OCI-LY7 (cell line): ENCODE results near the gene FGD2.

ENCODE experiments used
- EZH2phosphoT487 ChIP-seq: fragments of 200-600 bp; sonication (generic); IDR thresholded peaks from 2 replicates; pipeline ENCODE4 v1.6.1; 2018; ENCODE audit warnings: low read depth, borderline replicate concordance, mild to moderate bottlenecking, mixed run types, antibody characterized with exemption, low read length, moderate library complexity, mixed read lengths
- TF ChIP-seq, protein P1 (sequence below): fragments of 200-600 bp; sonication (generic); conservative IDR thresholded peaks from 2 replicates; pipeline ENCODE4 v1.5.1; 2014; ENCODE audit warnings: mild to moderate bottlenecking, antibody characterized with exemption, low read length, moderate library complexity, mixed read lengths

- TF ChIP-seq, protein P1, sequence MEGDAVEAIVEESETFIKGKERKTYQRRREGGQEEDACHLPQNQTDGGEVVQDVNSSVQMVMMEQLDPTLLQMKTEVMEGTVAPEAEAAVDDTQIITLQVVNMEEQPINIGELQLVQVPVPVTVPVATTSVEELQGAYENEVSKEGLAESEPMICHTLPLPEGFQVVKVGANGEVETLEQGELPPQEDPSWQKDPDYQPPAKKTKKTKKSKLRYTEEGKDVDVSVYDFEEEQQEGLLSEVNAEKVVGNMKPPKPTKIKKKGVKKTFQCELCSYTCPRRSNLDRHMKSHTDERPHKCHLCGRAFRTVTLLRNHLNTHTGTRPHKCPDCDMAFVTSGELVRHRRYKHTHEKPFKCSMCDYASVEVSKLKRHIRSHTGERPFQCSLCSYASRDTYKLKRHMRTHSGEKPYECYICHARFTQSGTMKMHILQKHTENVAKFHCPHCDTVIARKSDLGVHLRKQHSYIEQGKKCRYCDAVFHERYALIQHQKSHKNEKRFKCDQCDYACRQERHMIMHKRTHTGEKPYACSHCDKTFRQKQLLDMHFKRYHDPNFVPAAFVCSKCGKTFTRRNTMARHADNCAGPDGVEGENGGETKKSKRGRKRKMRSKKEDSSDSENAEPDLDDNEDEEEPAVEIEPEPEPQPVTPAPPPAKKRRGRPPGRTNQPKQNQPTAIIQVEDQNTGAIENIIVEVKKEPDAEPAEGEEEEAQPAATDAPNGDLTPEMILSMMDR = no peak
- no peak for TF ChIP-seq EZH2phosphoT487
Measured at GRCh38 chr6:37039958-37040357, 34.5 kb downstream of the FGD2 start.
